IMR-90 (cell line): ENCODE measurements around the gene CHRNA3. TPM values are rescaled to one million over a fixed set of nuclear protein-coding genes. Genes with fewer than 3 reads are reported as not detected.

Experiments used
- ATAC-seq: fragments of 200-7000 bp; cut with Tn5 transposase; 2 replicates; pipeline ENCODE4 v1.9.1; 2020; ENCODE audit warnings: low read depth, mild to moderate bottlenecking, moderate library complexity
- BruUV-seq: library from RNA; stranded (reverse); fragments of 400-500 nt; replicated peaks from 2 replicates; lab custom pipeline; 2021; lab: Mats Ljungman, UMichigan
- CTCF ChIA-PET: fragments of 300-600 bp; formaldehyde crosslinking; extraction: SDS; loops from one replicate; lab custom pipeline; 2021; ENCODE audit warnings: antibody characterized with exemption; lab: Yijun Ruan, JAX
- POLR2A ChIA-PET: fragments of 300-600 bp; sonication (Branson Sonifier 250); formaldehyde crosslinking; loops from one replicate; lab custom pipeline; 2022; ENCODE audit warnings: antibody characterized with exemption; ENCODE audit not compliant: unreplicated experiment; lab: Charles Lee
- DNase-seq: peaks from one replicate; pipeline ENCODE4 v3.0.0; 2013
- H2AFZ ChIP-seq: replicated peaks from 2 replicates; pipeline ENCODE3; 2013; ENCODE audit warnings: low read length, mild to moderate bottlenecking; ENCODE audit not compliant: poor library complexity
- H2AK5ac ChIP-seq: 2 replicates; pipeline ENCODE4 v1.6.1; 2013; ENCODE audit warnings: low read depth, low read length, inconsistent platforms
- H2AK9ac ChIP-seq: replicated peaks from 2 replicates; pipeline ENCODE3; 2013; ENCODE audit warnings: mild to moderate bottlenecking, low read depth, low read length, moderate library complexity; ENCODE audit not compliant: poor library complexity
- H2BK120ac ChIP-seq: 2 replicates; pipeline ENCODE4 v1.6.1; 2013; ENCODE audit warnings: low read depth, low read length, inconsistent platforms
- H2BK15ac ChIP-seq: 3 replicates; pipeline ENCODE4 v1.6.1; 2013; ENCODE audit warnings: low read depth, low read length, inconsistent platforms
- H2BK20ac ChIP-seq: 2 replicates; pipeline ENCODE4 v1.6.1; 2013; ENCODE audit warnings: low read depth, mild to moderate bottlenecking, inconsistent platforms, low read length, moderate library complexity
- H2BK5ac ChIP-seq: 2 replicates; pipeline ENCODE4 v1.6.1; 2013; ENCODE audit warnings: mild to moderate bottlenecking, low read depth, low read length, inconsistent platforms; ENCODE audit not compliant: poor library complexity, severe bottlenecking
- H3K14ac ChIP-seq: replicated peaks from 2 replicates; pipeline ENCODE4 v1.6.1; 2013; ENCODE audit warnings: low read depth, low read length, inconsistent platforms
- H3K18ac ChIP-seq: 2 replicates; pipeline ENCODE4 v1.6.1; 2013; ENCODE audit warnings: low read depth, low read length, control low read depth
- H3K23ac ChIP-seq: 2 replicates; pipeline ENCODE4 v1.6.1; 2013; ENCODE audit warnings: low read depth, low read length, inconsistent platforms
- H3K27ac ChIP-seq: 2 replicates; pipeline ENCODE4 v1.5.1; 2013; ENCODE audit warnings: mild to moderate bottlenecking, control low read depth, low read length; ENCODE audit not compliant: insufficient read depth
- H3K27me3 ChIP-seq: 2 replicates; pipeline ENCODE4 v1.6.1; 2013; ENCODE audit warnings: low read length; ENCODE audit not compliant: control insufficient read depth, insufficient read depth
- H3K36me3 ChIP-seq: 2 replicates; pipeline ENCODE4 v1.6.1; 2013; ENCODE audit warnings: low read length, mixed read lengths; ENCODE audit not compliant: control insufficient read depth, insufficient read depth
- H3K4ac ChIP-seq: 2 replicates; pipeline ENCODE4 v1.6.1; 2013; ENCODE audit warnings: low read depth, low read length, inconsistent platforms
- H3K4me1 ChIP-seq: 2 replicates; pipeline ENCODE4 v1.6.1; 2013; ENCODE audit warnings: low read length, mixed read lengths; ENCODE audit not compliant: control insufficient read depth, insufficient read depth
- H3K4me2 ChIP-seq: 2 replicates; pipeline ENCODE4 v1.6.1; 2013; ENCODE audit warnings: low read depth, mild to moderate bottlenecking, control low read depth, low read length, moderate library complexity
- H3K4me3 ChIP-seq: 2 replicates; pipeline ENCODE4 v1.5.1; 2013; ENCODE audit warnings: low read depth, mild to moderate bottlenecking, control low read depth, low read length, moderate library complexity; ENCODE audit not compliant: insufficient read depth
- H3K56ac ChIP-seq: 2 replicates; pipeline ENCODE4 v1.6.1; 2013; ENCODE audit warnings: low read length, inconsistent platforms; ENCODE audit not compliant: insufficient read depth; ENCODE audit errors: extremely low read depth
- H3K79me1 ChIP-seq, 2 experiments: 2 replicates each; pipeline ENCODE4 v1.6.1; 2013; ENCODE audit warnings: low read length in 2 of 2, inconsistent platforms in 1 of 2, low read depth in 1 of 2
- H3K9ac ChIP-seq: 2 replicates; pipeline ENCODE4 v1.6.1; 2013; ENCODE audit warnings: low read depth, low read length, control low read depth
- H3K9me1 ChIP-seq: 2 replicates; pipeline ENCODE4 v1.6.1; 2013; ENCODE audit warnings: low read length, inconsistent platforms; ENCODE audit not compliant: insufficient read depth
- H3K9me3 ChIP-seq: 2 replicates; pipeline ENCODE4 v1.6.1; 2013; ENCODE audit warnings: low read length; ENCODE audit not compliant: control insufficient read depth, insufficient read depth
- H4K20me1 ChIP-seq: 2 replicates; pipeline ENCODE4 v1.6.1; 2013; ENCODE audit warnings: low read length, inconsistent platforms; ENCODE audit not compliant: insufficient read depth
- H4K5ac ChIP-seq: 2 replicates; pipeline ENCODE4 v1.6.1; 2013; ENCODE audit warnings: mild to moderate bottlenecking, low read depth, low read length, control low read depth
- H4K8ac ChIP-seq, 2 experiments: 2 replicates each; pipeline ENCODE4 v1.6.1; 2013; ENCODE audit warnings: low read depth in 2 of 2, low read length in 2 of 2, control low read depth in 1 of 2, inconsistent platforms in 1 of 2
- H4K91ac ChIP-seq: 2 replicates; pipeline ENCODE4 v1.6.1; 2013; ENCODE audit warnings: low read depth, low read length, inconsistent platforms; ENCODE audit not compliant: insufficient read depth
- BHLHE40 ChIP-seq: fragments of 150-350 bp; IDR thresholded peaks from 2 replicates; pipeline ENCODE4 v1.6.1; 2016; ENCODE audit warnings: mild to moderate bottlenecking, low read depth, low read length
- CHD1 ChIP-seq: IDR thresholded peaks from 2 replicates; pipeline ENCODE4 v1.6.1; 2012; ENCODE audit warnings: low read depth, low read length, improper control_type of control experiment
- FOS ChIP-seq: fragments of 150-350 bp; IDR thresholded peaks from 2 replicates; pipeline ENCODE4 v1.6.1; 2016; ENCODE audit warnings: low read depth, low read length
- NFE2L2 ChIP-seq: fragments of 150-350 bp; IDR thresholded peaks from 2 replicates; pipeline ENCODE4 v1.6.1; 2016; ENCODE audit warnings: low read depth, mild to moderate bottlenecking, low read length
- POLR2A ChIP-seq: IDR thresholded peaks from 2 replicates; pipeline ENCODE4 v1.6.1; 2012; ENCODE audit warnings: mild to moderate bottlenecking, low read depth, low read length
- RAD21 ChIP-seq: IDR thresholded peaks from 2 replicates; pipeline ENCODE4 v1.6.1; 2012; ENCODE audit warnings: low read length, improper control_type of control experiment
- RCOR1 ChIP-seq: IDR thresholded peaks from 2 replicates; pipeline ENCODE4 v1.6.1; 2012; ENCODE audit warnings: mild to moderate bottlenecking, low read length, improper control_type of control experiment; ENCODE audit not compliant: insufficient replicate concordance
- RFX5 ChIP-seq: IDR thresholded peaks from 2 replicates; pipeline ENCODE4 v1.8.0; 2012; ENCODE audit warnings: low read depth, mild to moderate bottlenecking, low read length, moderate library complexity
- SMC3 ChIP-seq: fragments of 150-350 bp; IDR thresholded peaks from 2 replicates; pipeline ENCODE4 v1.6.1; 2016; ENCODE audit warnings: low read depth, mild to moderate bottlenecking, antibody characterized with exemption, low read length, moderate library complexity
- USF2 ChIP-seq: fragments of 150-350 bp; IDR thresholded peaks from 2 replicates; pipeline ENCODE4 v1.6.1; 2017; ENCODE audit warnings: mild to moderate bottlenecking, antibody characterized with exemption, low read length, low read depth
- WGBS, 2 experiments: methylation state at CpG; one replicate each; pipeline versions ENCODE4 v1.1.5 to v1.1.7; 2013; ENCODE audit warnings: missing lambda C conversion rate in 2 of 2; ENCODE audit not compliant: insufficient read length in 1 of 2; ENCODE audit errors: extremely low coverage in 2 of 2; 5-methylcytosine and 5-hydroxymethylcytosine counted together
- dilution Hi-C: fragments of 300-500 bp; cut with HindIII; formaldehyde crosslinking; loops from one replicate; pipeline ENCODE4 v1.14.3; 2018; ENCODE audit warnings: low sequenced_read_pairs; ENCODE audit not compliant: unreplicated experiment
- in situ Hi-C: fragments of 300-500 bp; cut with MboI; formaldehyde crosslinking; loops from 3 replicates; pipeline ENCODE4 v1.14.3; 2019; ENCODE audit warnings: low sequenced_read_pairs, inconsistent platforms, mixed read lengths
- intact Hi-C: fragments of 100-400 bp; cut with micrococcal nuclease; formaldehyde crosslinking; loops from 2 replicates; pipeline ENCODE4 v1.10.0; 2022
- polyA plus RNA-seq, 3 experiments: library from polyadenylated mRNA; depleted of rRNA; stranded (reverse); fragments of >200 nt; gene quantifications; 2 replicates each; pipeline ENCODE4 v1.2.3, GENCODE V29; 2012; ENCODE audit warnings: low replicate concordance in 1 of 3
- total RNA-seq: library from RNA; depleted of rRNA; stranded (reverse); fragments of >200 nt; gene quantifications from 2 replicates; pipeline ENCODE4 v1.2.3, GENCODE V29; 2012
- TF ChIP-seq, protein P1 (sequence below): fragments of 150-350 bp; IDR thresholded peaks from 2 replicates; pipeline ENCODE4 v1.6.1; 2016; ENCODE audit warnings: low read depth, mild to moderate bottlenecking, low read length, moderate library complexity, borderline replicate concordance
- TF ChIP-seq, protein P2 (sequence below): conservative IDR thresholded peaks from 2 replicates; pipeline ENCODE4 v1.5.1; 2012; ENCODE audit warnings: mild to moderate bottlenecking, low read depth, low read length, improper control_type of control experiment

Gene CHRNA3
- total and polyA plus RNA-seq, 2 of the 4 experiments (the other 2 are of a cell fraction) = not detected

DNA sequence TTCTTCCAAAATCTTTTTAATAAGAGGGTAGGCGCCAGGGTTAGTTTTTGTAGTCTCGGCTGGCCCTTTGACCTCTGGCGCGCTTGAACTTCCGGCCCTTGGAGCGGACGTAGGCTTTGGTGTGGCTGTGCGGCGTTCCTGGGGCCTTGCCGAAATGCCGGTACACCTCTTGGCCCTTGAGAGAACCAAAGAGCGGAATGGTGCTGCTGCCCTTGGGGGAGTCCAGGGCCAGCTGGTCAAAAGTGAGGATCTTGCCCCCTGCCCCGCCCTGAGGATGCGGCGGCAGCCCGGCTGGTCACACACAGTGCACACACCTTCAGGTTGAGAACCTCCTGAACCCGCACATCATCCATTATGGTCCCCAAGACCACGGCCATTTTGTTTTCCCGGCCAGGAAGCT, 40.2 kb upstream of the CHRNA3 start:
- intact Hi-C loops (no loop called here), in situ Hi-C loops (no loop called here), dilution Hi-C loops (no loop called here)
- H3K4me2 ChIP-seq = no peak overlapping the region
- no peak overlapping the region for H3K23ac ChIP-seq
- H4K5ac ChIP-seq = no peak overlapping the region
- no peak overlapping the region for H2BK15ac ChIP-seq
- no peak overlapping the region for H3K14ac ChIP-seq
- H4K91ac ChIP-seq = no peak overlapping the region
- no peaks in the 10 kb centered on the region for H4K20me1 ChIP-seq
- H3K36me3 ChIP-seq = no peaks in the 10 kb centered on the region
- WGBS, 2 experiments = 90% methylated on average over 10 of the region's 19 CpGs; no CpG with 5 or more reads in 1 of the 2 experiments
- no peaks in the 10 kb centered on the region for H3K9me3 ChIP-seq
- ChIA-PET POLR2A (no interaction called here), CTCF (no interaction called here)
- H3K4me1 ChIP-seq = no peaks in the 10 kb centered on the region
- DNase-seq (no peak), ATAC-seq (no peak)
- no peak overlapping the region for H2BK5ac ChIP-seq
- H2BK120ac ChIP-seq = no peak overlapping the region
- H3K27ac ChIP-seq = no peak overlapping the region
- no peak overlapping the region for H3K18ac ChIP-seq
- H3K4ac ChIP-seq = no peak overlapping the region
- H2AFZ ChIP-seq = no peak overlapping the region
- no peaks in the 10 kb centered on the region for H3K9me1 ChIP-seq
- TF ChIP-seq BHLHE40 (no peak), USF2 (no peak), FOS (no peak), RCOR1 (no peak), SMC3 (no peak), CHD1 (no peak), RAD21 (no peak), NFE2L2 (no peak), POLR2A (no peak), RFX5 (no peak)
- TF ChIP-seq, protein P1, sequence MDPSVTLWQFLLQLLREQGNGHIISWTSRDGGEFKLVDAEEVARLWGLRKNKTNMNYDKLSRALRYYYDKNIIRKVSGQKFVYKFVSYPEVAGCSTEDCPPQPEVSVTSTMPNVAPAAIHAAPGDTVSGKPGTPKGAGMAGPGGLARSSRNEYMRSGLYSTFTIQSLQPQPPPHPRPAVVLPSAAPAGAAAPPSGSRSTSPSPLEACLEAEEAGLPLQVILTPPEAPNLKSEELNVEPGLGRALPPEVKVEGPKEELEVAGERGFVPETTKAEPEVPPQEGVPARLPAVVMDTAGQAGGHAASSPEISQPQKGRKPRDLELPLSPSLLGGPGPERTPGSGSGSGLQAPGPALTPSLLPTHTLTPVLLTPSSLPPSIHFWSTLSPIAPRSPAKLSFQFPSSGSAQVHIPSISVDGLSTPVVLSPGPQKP = no peak
- TF ChIP-seq, protein P2, sequence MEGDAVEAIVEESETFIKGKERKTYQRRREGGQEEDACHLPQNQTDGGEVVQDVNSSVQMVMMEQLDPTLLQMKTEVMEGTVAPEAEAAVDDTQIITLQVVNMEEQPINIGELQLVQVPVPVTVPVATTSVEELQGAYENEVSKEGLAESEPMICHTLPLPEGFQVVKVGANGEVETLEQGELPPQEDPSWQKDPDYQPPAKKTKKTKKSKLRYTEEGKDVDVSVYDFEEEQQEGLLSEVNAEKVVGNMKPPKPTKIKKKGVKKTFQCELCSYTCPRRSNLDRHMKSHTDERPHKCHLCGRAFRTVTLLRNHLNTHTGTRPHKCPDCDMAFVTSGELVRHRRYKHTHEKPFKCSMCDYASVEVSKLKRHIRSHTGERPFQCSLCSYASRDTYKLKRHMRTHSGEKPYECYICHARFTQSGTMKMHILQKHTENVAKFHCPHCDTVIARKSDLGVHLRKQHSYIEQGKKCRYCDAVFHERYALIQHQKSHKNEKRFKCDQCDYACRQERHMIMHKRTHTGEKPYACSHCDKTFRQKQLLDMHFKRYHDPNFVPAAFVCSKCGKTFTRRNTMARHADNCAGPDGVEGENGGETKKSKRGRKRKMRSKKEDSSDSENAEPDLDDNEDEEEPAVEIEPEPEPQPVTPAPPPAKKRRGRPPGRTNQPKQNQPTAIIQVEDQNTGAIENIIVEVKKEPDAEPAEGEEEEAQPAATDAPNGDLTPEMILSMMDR = no peak
- no peak overlapping the region for H3K56ac ChIP-seq
- H2AK5ac ChIP-seq = no peak overlapping the region
- no peak overlapping the region for H3K4me3 ChIP-seq
- no peaks in the 10 kb centered on the region for H3K79me1 ChIP-seq
- H4K8ac ChIP-seq = no peak overlapping the region
- no TSS peak for BruUV-seq
- peaks cover 20% of the 10 kb centered on the region for H3K27me3 ChIP-seq
- H3K9ac ChIP-seq = no peak overlapping the region
- H2BK20ac ChIP-seq = no peak overlapping the region
- no peak overlapping the region for H2AK9ac ChIP-seq
